Neutrophil (primary cell): ENCODE measurements around the gene ZNF480.

Experiments
- H3K27ac ChIP-seq: fragments of 200-600 bp; sonication (generic); 2 replicates; pipeline ENCODE4 v1.5.1; 2016; ENCODE audit warnings: mild to moderate bottlenecking, moderate library complexity
- H3K27me3 ChIP-seq: fragments of 200-600 bp; sonication (generic); 2 replicates; pipeline ENCODE4 v1.6.0; 2016; ENCODE audit warnings: mild to moderate bottlenecking
- H3K36me3 ChIP-seq: fragments of 200-600 bp; sonication (generic); 2 replicates; pipeline ENCODE4 v1.5.1; 2017
- H3K4me1 ChIP-seq, 2 experiments: fragments of 200-600 bp in 1 of 2; sonication (generic) in 1 of 2; 1 replicate in 1 of 2; 2 replicates in 1 of 2; pipeline versions ENCODE4 v1.5.1 to v1.6.1; 2013 to 2016; ENCODE audit warnings: low read depth in 1 of 2, low read length in 1 of 2, mild to moderate bottlenecking in 1 of 2, moderate library complexity in 1 of 2; ENCODE audit not compliant: control insufficient read depth in 1 of 2, insufficient read depth in 1 of 2
- H3K4me3 ChIP-seq, 2 experiments: fragments of 200-600 bp in 1 of 2; sonication (generic) in 1 of 2; 1 replicate in 1 of 2; 2 replicates in 1 of 2; pipeline ENCODE4 v1.5.1; 2013 to 2016; ENCODE audit warnings: low read depth in 1 of 2, low read length in 1 of 2, mild to moderate bottlenecking in 1 of 2, moderate library complexity in 1 of 2
- H3K9me3 ChIP-seq: fragments of 200-600 bp; sonication (generic); 2 replicates; pipeline ENCODE4 v1.5.1; 2016
- TF ChIP-seq, protein P1 (sequence below): fragments of 200-600 bp; sonication (generic); IDR thresholded peaks from 2 replicates; pipeline ENCODE4 v1.5.1; 2016; ENCODE audit warnings: antibody characterized with exemption

ZNF480 gene

DNA sequence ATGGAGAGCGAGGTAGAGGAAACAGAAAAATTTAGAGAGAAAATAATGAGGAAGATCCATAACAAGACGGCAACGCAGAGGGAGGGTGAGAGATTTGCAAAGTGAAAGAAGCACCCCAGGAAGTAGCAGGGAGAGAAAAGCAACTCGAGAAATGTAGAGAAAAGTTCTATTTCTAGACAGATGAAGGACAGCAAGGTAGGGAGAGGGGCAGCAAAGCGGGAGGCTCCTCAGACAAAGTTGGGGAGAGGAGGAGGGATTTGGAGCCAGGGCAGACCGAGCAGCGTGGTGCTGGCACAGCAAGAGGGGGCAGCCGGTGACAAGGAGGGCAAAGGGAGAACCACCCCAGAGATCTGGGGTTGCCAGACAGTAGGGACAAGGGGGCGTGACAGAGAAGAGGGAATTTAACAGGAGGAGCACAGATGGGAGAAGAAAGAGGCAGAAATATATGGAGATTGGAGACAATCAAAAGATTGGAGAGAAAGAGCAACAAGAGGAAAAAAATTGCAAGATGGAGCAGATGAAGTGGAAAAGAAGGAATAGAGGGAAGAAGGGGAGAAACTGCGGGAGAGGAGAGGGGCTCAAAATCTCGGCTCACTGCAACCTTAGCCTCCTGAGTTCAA, 26.6 kb upstream of the ZNF480 start:
- H3K9me3 ChIP-seq, result no peaks in the 10 kb centered on the region
- peaks cover 3% of the 10 kb centered on the region for H3K36me3 ChIP-seq
- no peaks in the 10 kb centered on the region for H3K27me3 ChIP-seq
- TF ChIP-seq, protein P1, sequence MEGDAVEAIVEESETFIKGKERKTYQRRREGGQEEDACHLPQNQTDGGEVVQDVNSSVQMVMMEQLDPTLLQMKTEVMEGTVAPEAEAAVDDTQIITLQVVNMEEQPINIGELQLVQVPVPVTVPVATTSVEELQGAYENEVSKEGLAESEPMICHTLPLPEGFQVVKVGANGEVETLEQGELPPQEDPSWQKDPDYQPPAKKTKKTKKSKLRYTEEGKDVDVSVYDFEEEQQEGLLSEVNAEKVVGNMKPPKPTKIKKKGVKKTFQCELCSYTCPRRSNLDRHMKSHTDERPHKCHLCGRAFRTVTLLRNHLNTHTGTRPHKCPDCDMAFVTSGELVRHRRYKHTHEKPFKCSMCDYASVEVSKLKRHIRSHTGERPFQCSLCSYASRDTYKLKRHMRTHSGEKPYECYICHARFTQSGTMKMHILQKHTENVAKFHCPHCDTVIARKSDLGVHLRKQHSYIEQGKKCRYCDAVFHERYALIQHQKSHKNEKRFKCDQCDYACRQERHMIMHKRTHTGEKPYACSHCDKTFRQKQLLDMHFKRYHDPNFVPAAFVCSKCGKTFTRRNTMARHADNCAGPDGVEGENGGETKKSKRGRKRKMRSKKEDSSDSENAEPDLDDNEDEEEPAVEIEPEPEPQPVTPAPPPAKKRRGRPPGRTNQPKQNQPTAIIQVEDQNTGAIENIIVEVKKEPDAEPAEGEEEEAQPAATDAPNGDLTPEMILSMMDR, result no peak
- H3K4me3 ChIP-seq, result peak overlapping the region; percentile 75 to 96
- peaks cover 14 to 17% of the 10 kb centered on the region in 2 experiments for H3K4me1 ChIP-seq
- H3K27ac ChIP-seq, result peak overlapping the region; percentile 97

DNA sequence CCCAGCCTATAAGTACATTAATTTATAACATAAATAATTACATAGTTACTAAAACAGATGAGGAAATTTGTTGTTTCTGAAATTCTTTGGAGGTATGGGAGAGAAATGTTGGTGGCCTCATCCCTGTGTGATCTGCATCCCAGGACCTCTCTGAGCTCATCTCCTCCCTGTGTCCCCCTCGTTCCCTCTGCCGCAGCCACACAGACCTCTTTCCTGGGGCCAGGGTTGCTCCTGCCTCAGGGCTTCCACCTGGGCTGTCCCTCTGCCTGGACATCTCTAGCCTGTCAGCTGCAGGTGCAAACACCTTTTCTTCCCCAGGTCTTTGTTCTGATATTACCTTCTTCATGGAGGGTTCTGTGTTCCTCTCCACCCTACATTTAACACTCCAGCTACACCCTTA, 23.7 kb upstream of the ZNF480 start:
- H3K36me3 ChIP-seq, result peaks cover 3% of the 10 kb centered on the region
- TF ChIP-seq, protein P1, result no peak

DNA sequence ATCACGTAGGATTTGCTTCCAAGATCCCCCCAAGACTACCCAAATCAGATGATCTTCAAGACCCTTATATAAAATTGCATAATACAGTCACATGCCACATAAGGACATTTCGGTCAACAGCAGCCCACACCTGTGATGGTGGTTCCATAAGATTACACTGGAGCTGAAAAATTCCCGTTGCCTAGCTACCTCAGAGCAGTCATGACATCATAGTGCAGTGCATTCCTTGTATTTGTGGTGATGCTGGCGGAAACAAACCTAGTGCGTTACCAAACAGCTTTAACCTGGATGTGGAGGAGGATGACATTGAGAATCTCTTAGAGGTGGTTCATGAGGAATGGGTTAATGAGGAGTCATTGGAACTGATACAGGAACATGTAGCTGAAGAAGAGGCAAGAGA, 22.8 kb upstream of the ZNF480 start:
- no peaks in the 10 kb centered on the region for H3K9me3 ChIP-seq
- H3K27me3 ChIP-seq, result no peaks in the 10 kb centered on the region
- H3K27ac ChIP-seq, result no peak overlapping the region
- peaks cover 3% of the 10 kb centered on the region for H3K36me3 ChIP-seq
- H3K4me1 ChIP-seq, result peaks cover 9 to 13% of the 10 kb centered on the region in 2 experiments
- no peak overlapping the region for H3K4me3 ChIP-seq
- TF ChIP-seq, protein P1, result no peak

More for the DNA sequence above, 23.7 kb upstream of the ZNF480 start:
- Histone ChIP-seq H3K9me3 (no peaks in the 10 kb centered on the region), H3K27me3 (no peaks in the 10 kb centered on the region), H3K27ac (no peak overlapping the region), H3K4me1 (peaks cover 14 to 17% of the 10 kb centered on the region in 2 experiments), H3K4me3 (no peak overlapping the region)

DNA sequence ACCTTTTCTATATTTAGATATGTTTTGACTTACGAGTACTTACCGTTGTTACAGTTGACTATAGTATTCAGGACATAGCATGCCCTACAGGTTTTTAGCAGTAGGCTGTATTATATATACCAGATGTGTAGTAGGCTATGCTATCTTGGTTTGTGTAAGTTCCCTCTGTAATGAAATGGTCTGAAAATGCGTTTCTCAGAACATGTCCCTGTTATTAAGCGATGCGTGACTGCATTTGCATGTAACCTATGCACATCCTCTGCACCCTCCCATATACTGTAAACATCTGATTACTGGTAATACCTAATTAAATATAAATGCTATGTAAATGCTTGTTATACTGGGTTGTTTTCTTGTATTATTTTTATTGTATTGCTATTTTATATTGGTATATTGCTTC, 21.0 kb upstream of the ZNF480 start:
- peaks cover 3% of the 10 kb centered on the region for H3K36me3 ChIP-seq
- TF ChIP-seq, protein P1, result no peak
- no peak overlapping the region for H3K27ac ChIP-seq
- no peak overlapping the region for H3K4me3 ChIP-seq
- H3K9me3 ChIP-seq, result no peaks in the 10 kb centered on the region
- H3K4me1 ChIP-seq, result no peaks in the 10 kb centered on the region
- no peaks in the 10 kb centered on the region for H3K27me3 ChIP-seq

DNA sequence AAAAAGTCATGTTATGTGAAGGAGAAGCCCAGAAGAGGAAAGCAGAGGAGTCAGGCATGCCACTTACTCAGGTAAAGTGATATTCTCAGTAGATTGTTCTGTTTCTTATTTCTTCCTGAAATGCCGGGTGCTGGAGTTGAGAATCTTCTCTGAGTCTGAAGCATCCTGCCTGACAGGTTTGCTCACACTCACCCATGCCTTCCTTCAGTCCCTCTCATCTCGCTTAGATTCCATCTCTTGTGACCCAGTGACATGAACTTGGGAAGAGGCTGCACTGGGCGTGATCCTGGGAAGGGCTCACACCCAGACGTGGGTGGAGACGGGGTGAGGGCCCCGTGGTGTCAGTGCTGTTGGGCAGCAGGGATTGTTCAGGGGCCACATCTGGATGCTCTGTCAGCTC, 19.5 kb upstream of the ZNF480 start:
- Histone ChIP-seq H3K4me3 (no peak overlapping the region), H3K27me3 (no peaks in the 10 kb centered on the region), H3K36me3 (peaks cover 6% of the 10 kb centered on the region), H3K9me3 (no peaks in the 10 kb centered on the region), H3K27ac (no peak overlapping the region), H3K4me1 (no peaks in the 10 kb centered on the region)
- TF ChIP-seq, protein P1, result no peak
